ENCODE data around the gene CREB3L2. TPM values are rescaled to one million over a fixed set of nuclear protein-coding genes. Genes with fewer than 3 reads are reported as not detected.

Gene CREB3L2
- total RNA-seq, 2 experiments from 2014 or later, result 22.7 to 79.0 TPM

DNA sequence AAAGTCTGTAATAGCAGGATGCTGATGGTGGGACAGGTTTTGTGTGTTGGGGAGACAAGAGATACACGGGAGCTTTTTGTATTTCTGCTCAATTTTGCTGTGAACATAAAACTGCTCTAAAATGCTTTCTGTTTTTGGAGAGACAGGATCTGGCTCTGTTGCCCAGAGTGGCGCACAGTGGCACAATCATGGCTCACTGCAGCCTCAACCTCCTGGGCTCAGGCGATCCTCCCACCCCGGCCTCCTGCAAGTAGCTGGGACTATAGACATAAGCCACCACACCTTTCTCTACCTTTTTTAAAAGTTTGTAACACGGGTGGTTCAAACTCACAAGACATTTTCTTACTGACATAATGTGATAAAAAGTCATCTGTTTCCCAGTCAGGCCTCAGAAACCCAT lies 14.3 kb downstream of the CREB3L2 start:
- Histone ChIP-seq H3K9me3 (ENCODE audit: low read length) (peaks cover 17% of the 10 kb centered on the region), H3K4me1 (ENCODE audit: insufficient read depth, low read length, poor library complexity, severe bottlenecking) (peaks cover 84% of the 10 kb centered on the region), H3K79me2 (ENCODE audit: insufficient read depth, low read depth, low read length) (peaks cover 72% of the 10 kb centered on the region), H3K4me3 (ENCODE audit: low read depth, low read length, poor library complexity, severe bottlenecking) (peak overlapping the region; percentile 10), H2AFZ (ENCODE audit: low read length) (peak overlapping the region; percentile 43), H3K9me2 (ENCODE audit: insufficient read depth, low read length) (no peaks in the 10 kb centered on the region), H3K4me2 (ENCODE audit: low read length) (peak overlapping the region; percentile 78), H3K36me3 (ENCODE audit: insufficient read depth, low read length) (peaks cover 29% of the 10 kb centered on the region), H3K27ac (ENCODE audit: low read depth, low read length, poor library complexity, severe bottlenecking) (peak overlapping the region; percentile 100), H4K20me1 (ENCODE audit: insufficient read depth, low read length) (no peaks in the 10 kb centered on the region)
- no peak for DNase-seq (ENCODE audit: low spot score)
- TF ChIP-seq EZH2phosphoT487 (IDR thresholded peaks at IDR 0.05; ENCODE audit: borderline replicate concordance, low read depth, low read length), result no peak
- TF ChIP-seq, protein P1, sequence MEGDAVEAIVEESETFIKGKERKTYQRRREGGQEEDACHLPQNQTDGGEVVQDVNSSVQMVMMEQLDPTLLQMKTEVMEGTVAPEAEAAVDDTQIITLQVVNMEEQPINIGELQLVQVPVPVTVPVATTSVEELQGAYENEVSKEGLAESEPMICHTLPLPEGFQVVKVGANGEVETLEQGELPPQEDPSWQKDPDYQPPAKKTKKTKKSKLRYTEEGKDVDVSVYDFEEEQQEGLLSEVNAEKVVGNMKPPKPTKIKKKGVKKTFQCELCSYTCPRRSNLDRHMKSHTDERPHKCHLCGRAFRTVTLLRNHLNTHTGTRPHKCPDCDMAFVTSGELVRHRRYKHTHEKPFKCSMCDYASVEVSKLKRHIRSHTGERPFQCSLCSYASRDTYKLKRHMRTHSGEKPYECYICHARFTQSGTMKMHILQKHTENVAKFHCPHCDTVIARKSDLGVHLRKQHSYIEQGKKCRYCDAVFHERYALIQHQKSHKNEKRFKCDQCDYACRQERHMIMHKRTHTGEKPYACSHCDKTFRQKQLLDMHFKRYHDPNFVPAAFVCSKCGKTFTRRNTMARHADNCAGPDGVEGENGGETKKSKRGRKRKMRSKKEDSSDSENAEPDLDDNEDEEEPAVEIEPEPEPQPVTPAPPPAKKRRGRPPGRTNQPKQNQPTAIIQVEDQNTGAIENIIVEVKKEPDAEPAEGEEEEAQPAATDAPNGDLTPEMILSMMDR (conservative IDR thresholded peaks at IDR 0.05; ENCODE audit: low read length), result no peak
- POLR2A ChIA-PET, result interaction anchor here (0.6 to 3.4 kb wide), 13 partner anchors 9 to 1107 kb away, joined by 3 to 36 read pairs (median 4); partner anchors contain the start of gene CREB3L2
- intact Hi-C loops (cut with micrococcal nuclease; ENCODE audit: unreplicated experiment), result loop anchor here (5.0 kb wide), 4 partner anchors 480 to 1630 kb away; partner anchors contain the start of genes FMC1 and ZC3HAV1
- no TSS peak for BruUV-seq (replicated peaks)
- CTCF ChIA-PET (ENCODE audit: unreplicated experiment), result interaction anchor here (1.1 to 1.9 kb wide), 4 partner anchors 9 to 83 kb away, joined by 3 to 5 read pairs (median 4); no protein-coding TSS in a partner anchor

DNA sequence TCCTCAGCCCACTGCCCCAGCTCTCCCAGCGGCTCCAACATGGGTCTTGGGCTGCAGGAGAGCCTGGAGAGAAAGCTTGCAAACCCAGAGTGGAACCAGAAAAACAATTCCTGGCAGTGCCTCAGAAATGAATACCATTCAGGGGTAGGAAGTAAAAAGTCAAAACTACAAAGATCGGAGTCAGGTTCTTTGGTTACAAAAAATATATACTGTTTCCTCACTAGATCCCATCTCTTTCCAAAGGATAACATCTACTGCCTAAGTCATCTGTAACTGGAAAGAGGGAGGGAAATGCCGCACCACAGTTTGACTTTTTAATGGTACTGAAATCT lies 14.9 kb downstream of the CREB3L2 start:
- Histone ChIP-seq H3K36me3 (ENCODE audit: insufficient read depth, low read length) (peaks cover 29% of the 10 kb centered on the region), H3K9me3 (ENCODE audit: low read length) (peaks cover 23% of the 10 kb centered on the region), H3K27ac (ENCODE audit: low read depth, low read length, poor library complexity, severe bottlenecking) (peak overlapping the region; percentile 100), H3K4me3 (ENCODE audit: low read depth, low read length, poor library complexity, severe bottlenecking) (peak overlapping the region; percentile 52), H3K4me2 (ENCODE audit: low read length) (peak overlapping the region; percentile 78), H2AFZ (ENCODE audit: low read length) (peak overlapping the region; percentile 27; the same call in 1 of the 2 replicates), H3K4me1 (ENCODE audit: insufficient read depth, low read length, poor library complexity, severe bottlenecking) (peaks cover 82% of the 10 kb centered on the region), H3K79me2 (ENCODE audit: insufficient read depth, low read depth, low read length) (peaks cover 68% of the 10 kb centered on the region), H4K20me1 (ENCODE audit: insufficient read depth, low read length) (no peaks in the 10 kb centered on the region), H3K9me2 (ENCODE audit: insufficient read depth, low read length) (no peaks in the 10 kb centered on the region)
- intact Hi-C loops (cut with micrococcal nuclease; ENCODE audit: unreplicated experiment), result loop anchor here (5.0 kb wide), 4 partner anchors 480 to 1630 kb away; partner anchors contain the start of genes FMC1 and ZC3HAV1
- BruUV-seq (replicated peaks), result no TSS peak
- TF ChIP-seq EZH2phosphoT487 (IDR thresholded peaks at IDR 0.05; ENCODE audit: borderline replicate concordance, low read depth, low read length), result no peak
- TF ChIP-seq, protein P1 (conservative IDR thresholded peaks at IDR 0.05; ENCODE audit: low read length), result peak; percentile 7; the same call in 1 of the 2 replicates
- POLR2A ChIA-PET, result interaction anchor here (0.6 to 3.4 kb wide), 7 partner anchors 9 to 85 kb away, joined by 3 to 36 read pairs (median 5); partner anchors contain the start of gene CREB3L2
- CTCF ChIA-PET (ENCODE audit: unreplicated experiment), result interaction anchor here (0.9 to 1.9 kb wide), 6 partner anchors 9 to 82 kb away, joined by 3 to 5 read pairs (median 4); no protein-coding TSS in a partner anchor
- no peak for DNase-seq (ENCODE audit: low spot score)

Data from OCI-LY7 (cell line).